HL-60/S4 (cell line): ENCODE measurements around the gene PRR5L.
"Not testable (repeated sequence)": the region's sequence is repeated elsewhere in the genome, so short reads cannot be mapped to it uniquely, and the experiment has no call there.

ENCODE experiments used
- in situ Hi-C: fragments of 300-500 bp; cut with MboI; formaldehyde crosslinking; loops from 2 replicates; pipeline ENCODE4 v1.14.3; 2022; ENCODE audit warnings: low sequenced_read_pairs

PRR5L gene

GRCh38 chr11:36485298-36486002, 189.4 kb downstream of the PRR5L start:
- in situ Hi-C loops, result loop anchor here (25.0 kb wide), 1 partner anchor 873 kb away; the partner anchor contains the start of gene FJX1

GRCh38 chr11:36487619-36488018, 191.5 kb downstream of the PRR5L start:
- in situ Hi-C loops, result loop anchor here (25.0 kb wide), 1 partner anchor 875 kb away; the partner anchor contains the start of gene FJX1

- in situ Hi-C loops, result loop anchor here (25.0 kb wide), 1 partner anchor 876 kb away; the partner anchor contains the start of gene FJX1
These were observed 192.0 kb downstream of the PRR5L start for GRCh38 chr11:36488096-36488495.

GRCh38 chr11:36490026-36490806, 194.1 kb downstream of the PRR5L start:
- in situ Hi-C loops, result loop anchor here (25.0 kb wide), 1 partner anchor 878 kb away; the partner anchor contains the start of gene FJX1

- in situ Hi-C loops, result loop anchor here (25.0 kb wide), 1 partner anchor 881 kb away; the partner anchor contains the start of gene FJX1
These were observed 196.7 kb downstream of the PRR5L start for GRCh38 chr11:36492724-36493304.

GRCh38 chr11:36493332-36493731, 197.2 kb downstream of the PRR5L start:
- in situ Hi-C loops, result loop anchor here (25.0 kb wide), 1 partner anchor 881 kb away; the partner anchor contains the start of gene FJX1

- in situ Hi-C loops, result loop anchor here (25.0 kb wide), 1 partner anchor 886 kb away; the partner anchor contains the start of gene FJX1
These were observed 202.6 kb downstream of the PRR5L start for GRCh38 chr11:36498721-36499120.

- in situ Hi-C loops, result loop anchor here (25.0 kb wide), 1 partner anchor 887 kb away; the partner anchor contains the start of gene FJX1
These were observed 203.2 kb downstream of the PRR5L start for GRCh38 chr11:36499315-36499714.

GRCh38 chr11:36500315-36500721, 204.2 kb downstream of the PRR5L start:
- in situ Hi-C loops, result no loop called here

GRCh38 chr11:36501236-36501635, 205.1 kb downstream of the PRR5L start:
- in situ Hi-C loops, result no loop called here

GRCh38 chr11:36507824-36508489, 211.9 kb downstream of the PRR5L start:
- in situ Hi-C loops, result no loop called here

- in situ Hi-C loops, result no loop called here
These were observed 212.7 kb downstream of the PRR5L start for GRCh38 chr11:36508743-36509142.

- in situ Hi-C loops, result no loop called here
These were observed 213.1 kb downstream of the PRR5L start for GRCh38 chr11:36509201-36509639.

GRCh38 chr11:36509694-36510593, 213.9 kb downstream of the PRR5L start, which contains the start of gene TRAF6:
Gene TRAF6, minus strand, starts transcription at chr11:36510272. Its CDS starts 8,757 bp downstream, at chr11:36501515.
- in situ Hi-C loops, result no loop called here

- in situ Hi-C loops, result no loop called here
These were observed 214.5 kb downstream of the PRR5L start for GRCh38 chr11:36510594-36510942.

GRCh38 chr11:36511062-36511461, 215.0 kb downstream of the PRR5L start:
- in situ Hi-C loops, result not testable (repeated sequence)

- in situ Hi-C loops, result no loop called here
These were observed 215.9 kb downstream of the PRR5L start for GRCh38 chr11:36512016-36512415.

GRCh38 chr11:36513965-36514364, 217.9 kb downstream of the PRR5L start:
- in situ Hi-C loops, result no loop called here
